GM23248 (cell line): ENCODE results near the gene C22orf15. TPM values are rescaled to one million over a fixed set of nuclear protein-coding genes. Genes with fewer than 3 reads are reported as not detected.
A peak's percentile ranks its signal among the peaks of the same experiment; 100 is the strongest.

Experiments
- DNase-seq: peaks from one replicate; pipeline ENCODE4 v3.0.0-alpha.2; 2015
- H2AFZ ChIP-seq: fragments of 200-600 bp; sonication (generic); 2 replicates; pipeline ENCODE4 v1.6.1; 2016; ENCODE audit warnings: antibody characterized with exemption
- H3F3A ChIP-seq: fragments of 200-600 bp; sonication (generic); 2 replicates; pipeline ENCODE4 v1.6.1; 2016; ENCODE audit warnings: mild to moderate bottlenecking, antibody characterized with exemption, mixed run types; ENCODE audit not compliant: insufficient read depth
- H3K27ac ChIP-seq: fragments of 200-600 bp; sonication (generic); 2 replicates; pipeline ENCODE4 v1.5.1; 2016; ENCODE audit warnings: mild to moderate bottlenecking
- H3K27me3 ChIP-seq: fragments of 200-600 bp; sonication (generic); replicated peaks from 2 replicates; pipeline ENCODE4 v1.6.1; 2016; ENCODE audit warnings: mild to moderate bottlenecking; ENCODE audit not compliant: insufficient read depth
- H3K36me3 ChIP-seq: fragments of 200-600 bp; sonication (generic); 2 replicates; pipeline ENCODE4 v1.6.1; 2016; ENCODE audit warnings: low read depth, mild to moderate bottlenecking
- H3K4me1 ChIP-seq: fragments of 200-600 bp; sonication (generic); 2 replicates; pipeline ENCODE4 v1.6.1; 2016; ENCODE audit warnings: mild to moderate bottlenecking; ENCODE audit not compliant: insufficient read depth
- H3K4me2 ChIP-seq: fragments of 200-600 bp; sonication (generic); one replicate; pipeline ENCODE4 v1.6.1; 2016; ENCODE audit warnings: mild to moderate bottlenecking; ENCODE audit not compliant: unreplicated experiment
- H3K4me3 ChIP-seq: fragments of 200-600 bp; sonication (generic); 2 replicates; pipeline ENCODE4 v1.5.1; 2016; ENCODE audit warnings: mild to moderate bottlenecking
- H3K79me2 ChIP-seq: fragments of 200-600 bp; sonication (generic); 2 replicates; pipeline ENCODE4 v1.6.1; 2016; ENCODE audit warnings: mild to moderate bottlenecking; ENCODE audit not compliant: insufficient read depth
- H3K9ac ChIP-seq: fragments of 200-600 bp; sonication (generic); 2 replicates; pipeline ENCODE4 v1.6.1; 2016; ENCODE audit warnings: mild to moderate bottlenecking
- H3K9me2 ChIP-seq: fragments of 200-600 bp; sonication (generic); 2 replicates; pipeline ENCODE4 v1.6.1; 2016; ENCODE audit warnings: mixed run types, mild to moderate bottlenecking, moderate library complexity; ENCODE audit not compliant: insufficient read depth
- H3K9me3 ChIP-seq: fragments of 200-600 bp; sonication (generic); one replicate; pipeline ENCODE4 v1.6.1; 2017; ENCODE audit warnings: low read depth
- H4K20me1 ChIP-seq: fragments of 200-600 bp; sonication (generic); 2 replicates; pipeline ENCODE4 v1.6.0; 2016; ENCODE audit not compliant: insufficient read depth
- EZH2 ChIP-seq: fragments of 200-600 bp; sonication (generic); IDR thresholded peaks from 2 replicates; pipeline ENCODE4 v1.6.1; 2018; ENCODE audit warnings: antibody characterized with exemption, mild to moderate bottlenecking; ENCODE audit not compliant: insufficient read depth, poor library complexity, severe bottlenecking
- EZH2phosphoT487 ChIP-seq: fragments of 200-600 bp; sonication (generic); IDR thresholded peaks from 2 replicates; pipeline ENCODE4 v1.6.1; 2018; ENCODE audit warnings: antibody characterized with exemption, moderate library complexity, mild to moderate bottlenecking, low read depth; ENCODE audit not compliant: insufficient read depth
- WGBS, 2 experiments: methylation state at CpG; one replicate each; pipeline ENCODE4 v1.1.6; 2015 to 2017; ENCODE audit warnings: low lambda C conversion rate in 2 of 2, low coverage in 1 of 2; ENCODE audit errors: missing lambda C conversion rate in 2 of 2; 5-methylcytosine and 5-hydroxymethylcytosine counted together
- in situ Hi-C: fragments of 300-500 bp; cut with MboI; formaldehyde crosslinking; loops from 2 replicates; pipeline ENCODE4 v1.15.0; 2020
- polyA plus RNA-seq: library from polyadenylated mRNA; unstranded; fragments of >200 nt; fragmentation: Nextera tagmentation; extraction: Ambion mirVana; gene quantifications from 2 replicates; pipeline ENCODE4 v1.2.1, GENCODE V29; 2016
- total RNA-seq: library from RNA; depleted of rRNA; stranded (reverse); fragments of >200 nt; shearing (Covaris generic); gene quantifications from 2 replicates; pipeline ENCODE4 v1.2.3, GENCODE V29; 2014; rRNA removed

Gene C22orf15
- total RNA-seq (0.13 TPM in 1 of 2 replicates, not detected in the other), polyA plus RNA-seq (0.41 and 0.54 TPM in 2 replicates)

GRCh38 chr22:23762842-23763578, at the start of gene C22orf15:
Gene C22orf15, plus strand, starts transcription at chr22:23762990. Its CDS starts 317 bp downstream, at chr22:23763307.
- Histone ChIP-seq H3K27ac (no peak within 1 kb of the TSS), H3K9me3 (no peaks in the 10 kb centered on the region), H2AFZ (peak within 1 kb of the TSS; percentile 82), H3K27me3 (no peaks in the 10 kb centered on the region), H4K20me1 (no peaks in the 10 kb centered on the region), H3K9me2 (no peaks in the 10 kb centered on the region), H3K79me2 (no peaks in the 10 kb centered on the region), H3K36me3 (no peaks in the 10 kb centered on the region), H3K4me2 (peak within 1 kb of the TSS; percentile 28), H3K4me3 (0 out of 2 replicates have a peak within 1 kb of the TSS, but pooled peaks have one; percentile 7), H3F3A (no peaks in the 10 kb centered on the region), H3K4me1 (peaks cover 9% of the 10 kb centered on the region), H3K9ac (no peak within 1 kb of the TSS)
- TF ChIP-seq EZH2phosphoT487 (no peak), EZH2 (no peak)
- in situ Hi-C loops = no loop called here
- WGBS, 2 experiments = 61 to 64% methylated on average over 15 to 23 of the region's 23 CpGs
- DNase-seq = peak; percentile 49

- H3K9ac ChIP-seq = no peak overlapping the region
- DNase-seq = no peak
- H3K27me3 ChIP-seq = no peaks in the 10 kb centered on the region
- H2AFZ ChIP-seq = no peak overlapping the region
- no peaks in the 10 kb centered on the region for H3K9me3 ChIP-seq
- TF ChIP-seq EZH2 (no peak), EZH2phosphoT487 (no peak)
- H3K4me2 ChIP-seq = no peak overlapping the region
- no peak overlapping the region for H3K27ac ChIP-seq
- peaks cover 8% of the 10 kb centered on the region; the same call in 1 of the 2 replicates for H3F3A ChIP-seq
- in situ Hi-C loops = no loop called here
- 92 to 96% methylated on average over 27 to 28 of the region's 28 CpGs for WGBS, 2 experiments
- H4K20me1 ChIP-seq = no peaks in the 10 kb centered on the region
- H3K4me1 ChIP-seq = peaks cover 8% of the 10 kb centered on the region; the same call in 1 of the 2 replicates
- H3K9me2 ChIP-seq = no peaks in the 10 kb centered on the region
- peaks cover 6% of the 10 kb centered on the region; the same call in 1 of the 2 replicates for H3K79me2 ChIP-seq
- no peak overlapping the region for H3K4me3 ChIP-seq
- H3K36me3 ChIP-seq = no peaks in the 10 kb centered on the region
These were observed 48.8 kb upstream of the C22orf15 start for GRCh38 chr22:23713696-23714595.

GRCh38 chr22:23714596-23715578, 47.9 kb upstream of the C22orf15 start:
- 87 to 90% methylated on average over 21 to 23 of the region's 23 CpGs for WGBS, 2 experiments
- in situ Hi-C loops = no loop called here

More at GRCh38 chr22:23714596-23715578, 47.9 kb upstream of the C22orf15 start:
- no peak overlapping the region for H3K4me3 ChIP-seq
- peaks cover 6% of the 10 kb centered on the region; the same call in 1 of the 2 replicates for H3K79me2 ChIP-seq
- no peaks in the 10 kb centered on the region for H3K36me3 ChIP-seq
- TF ChIP-seq EZH2phosphoT487 = no peak
- H3K9ac ChIP-seq = no peak overlapping the region
- H3K9me2 ChIP-seq = no peaks in the 10 kb centered on the region
- H3K27ac ChIP-seq = no peak overlapping the region
- no peaks in the 10 kb centered on the region for H4K20me1 ChIP-seq
- DNase-seq = no peak
- H3K4me1 ChIP-seq = peaks cover 3% of the 10 kb centered on the region; the same call in 1 of the 2 replicates
- 0 out of 2 replicates have a peak, but pooled peaks cover under 1% of the 10 kb centered on the region for H3F3A ChIP-seq
- no peaks in the 10 kb centered on the region for H3K9me3 ChIP-seq
- no peak overlapping the region for H2AFZ ChIP-seq
- H3K27me3 ChIP-seq = no peaks in the 10 kb centered on the region
- no peak overlapping the region for H3K4me2 ChIP-seq
